ENCODE data around the gene MCM7.

DNA sequence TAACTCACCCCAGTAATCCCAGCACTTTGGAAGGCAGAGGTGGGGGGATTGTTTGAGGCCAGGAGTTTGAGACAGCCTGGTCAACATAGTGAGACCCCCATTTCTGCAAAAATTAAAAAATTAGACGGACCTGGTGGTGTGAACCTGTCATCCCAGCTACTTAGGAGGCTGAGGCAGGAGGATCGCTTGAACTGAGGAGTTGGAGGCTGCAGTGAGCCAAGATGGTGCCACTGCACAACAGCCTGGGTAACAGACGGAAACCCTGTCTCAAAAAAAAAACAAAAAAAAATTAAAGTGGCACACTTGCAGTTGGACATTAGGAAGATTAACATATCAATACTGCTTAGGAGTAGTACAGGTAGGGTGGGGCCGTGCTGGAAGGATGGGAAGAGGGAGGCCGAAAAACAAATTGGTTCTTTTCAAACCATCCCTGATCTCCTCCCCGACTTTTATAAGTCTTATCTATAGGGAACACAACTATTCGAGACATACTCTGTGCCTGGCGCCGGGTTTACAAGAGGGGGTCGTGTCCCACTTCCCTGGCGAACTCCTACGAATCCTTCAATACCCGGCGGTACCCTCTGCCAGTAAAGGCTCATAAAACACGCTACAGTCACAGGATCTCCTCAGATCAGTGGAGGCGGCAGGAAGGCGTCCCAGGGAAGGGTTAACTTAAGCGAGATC, 17.3 kb upstream of the MCM7 start:
- TF ChIP-seq, protein P1, sequence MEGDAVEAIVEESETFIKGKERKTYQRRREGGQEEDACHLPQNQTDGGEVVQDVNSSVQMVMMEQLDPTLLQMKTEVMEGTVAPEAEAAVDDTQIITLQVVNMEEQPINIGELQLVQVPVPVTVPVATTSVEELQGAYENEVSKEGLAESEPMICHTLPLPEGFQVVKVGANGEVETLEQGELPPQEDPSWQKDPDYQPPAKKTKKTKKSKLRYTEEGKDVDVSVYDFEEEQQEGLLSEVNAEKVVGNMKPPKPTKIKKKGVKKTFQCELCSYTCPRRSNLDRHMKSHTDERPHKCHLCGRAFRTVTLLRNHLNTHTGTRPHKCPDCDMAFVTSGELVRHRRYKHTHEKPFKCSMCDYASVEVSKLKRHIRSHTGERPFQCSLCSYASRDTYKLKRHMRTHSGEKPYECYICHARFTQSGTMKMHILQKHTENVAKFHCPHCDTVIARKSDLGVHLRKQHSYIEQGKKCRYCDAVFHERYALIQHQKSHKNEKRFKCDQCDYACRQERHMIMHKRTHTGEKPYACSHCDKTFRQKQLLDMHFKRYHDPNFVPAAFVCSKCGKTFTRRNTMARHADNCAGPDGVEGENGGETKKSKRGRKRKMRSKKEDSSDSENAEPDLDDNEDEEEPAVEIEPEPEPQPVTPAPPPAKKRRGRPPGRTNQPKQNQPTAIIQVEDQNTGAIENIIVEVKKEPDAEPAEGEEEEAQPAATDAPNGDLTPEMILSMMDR (conservative IDR thresholded peaks at IDR 0.05; ENCODE audit: low read length): no peak
- TF ChIP-seq EZH2phosphoT487 (IDR thresholded peaks at IDR 0.05; ENCODE audit: borderline replicate concordance): no peak
